AG04450 (cell line): ENCODE results near the gene FAIM2. TPM values are rescaled to one million over a fixed set of nuclear protein-coding genes. Genes with fewer than 3 reads are reported as not detected.

Source experiments
- CTCF ChIA-PET: fragments of 300-600, 350-600 bp; formaldehyde crosslinking; extraction: SDS; loops from one replicate; lab custom pipeline; 2022; ENCODE audit warnings: antibody characterized with exemption, inconsistent platforms; lab: Charles Lee
- POLR2A ChIA-PET: fragments of 350-600 bp; formaldehyde crosslinking; extraction: SDS; loops from one replicate; lab custom pipeline; 2021; ENCODE audit warnings: antibody characterized with exemption, inconsistent platforms; lab: Yijun Ruan, JAX
- DNase-seq: peaks from one replicate; pipeline ENCODE4 v3.0.0-alpha.2; 2011; ENCODE audit warnings: low read depth, low spot score
- H3K27ac ChIP-seq: one replicate; pipeline ENCODE4 v1.5.1; 2012; ENCODE audit warnings: low read depth, low read length, control low read depth
- H3K27me3 ChIP-seq: one replicate; pipeline ENCODE4 v1.6.0; 2012; ENCODE audit warnings: low read length; ENCODE audit not compliant: control insufficient read depth, insufficient read depth
- H3K4me3 ChIP-seq: 2 replicates; pipeline ENCODE4 v1.5.1; 2011; ENCODE audit warnings: mild to moderate bottlenecking, low read depth, low read length, control low read depth
- H3K9me3 ChIP-seq: 2 replicates; pipeline ENCODE4 v1.5.1; 2012; ENCODE audit warnings: low read length; ENCODE audit not compliant: control insufficient read depth, insufficient read depth
- polyA plus RNA-seq: library from polyadenylated mRNA; depleted of rRNA; stranded (reverse); fragments of >200 nt; gene quantifications from 2 replicates; pipeline ENCODE4 v1.2.3, GENCODE V29; 2011
- TF ChIP-seq, protein P1 (sequence below): IDR thresholded peaks from 2 replicates; pipeline ENCODE4 v1.5.1; 2011; ENCODE audit warnings: low read depth, low read length, control low read depth, inconsistent platforms

The FAIM2 gene
- polyA plus RNA-seq, 1 experiment = 5.9 TPM

DNA sequence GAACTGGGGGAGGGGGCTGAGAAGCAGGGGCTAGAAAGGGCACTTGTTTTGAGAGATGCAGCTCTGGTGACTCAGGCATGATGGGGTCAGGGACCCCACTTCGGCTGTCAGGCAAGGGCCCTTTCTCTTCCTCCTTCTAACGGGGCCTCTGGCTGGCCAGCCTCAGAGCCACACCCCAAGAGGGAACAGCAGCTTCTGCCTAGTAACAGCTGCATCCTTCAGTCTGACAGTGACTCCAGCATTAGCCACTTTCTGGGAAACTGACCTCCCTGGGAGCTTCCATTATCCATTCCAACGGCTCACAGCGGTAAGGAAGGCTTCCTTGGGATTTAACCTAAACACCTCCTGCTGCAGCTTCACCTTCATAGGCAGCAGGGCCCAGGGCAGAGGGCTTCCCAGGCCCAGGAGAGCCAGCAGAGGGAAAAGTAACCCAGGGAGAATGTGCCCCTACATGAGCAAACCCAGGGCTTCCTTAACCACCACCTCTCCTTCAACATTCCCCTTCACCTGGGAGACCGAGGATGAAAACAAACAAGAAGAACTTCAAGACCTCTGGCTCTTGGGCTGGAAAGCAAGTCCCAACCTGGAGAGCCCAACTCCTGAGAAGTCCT lies 78.2 kb downstream of the FAIM2 start:
- no peaks in the 10 kb centered on the region for H3K27me3 ChIP-seq
- ChIA-PET POLR2A (interaction anchor here (0.7 kb wide), 1 partner anchor 107 kb away, joined by 3 read pairs; no protein-coding TSS in a partner anchor), CTCF (interaction anchor here (0.5 to 2.7 kb wide), 4 partner anchors 13 to 225 kb away, joined by 3 to 8 read pairs (median 7); no protein-coding TSS in a partner anchor)
- TF ChIP-seq, protein P1, sequence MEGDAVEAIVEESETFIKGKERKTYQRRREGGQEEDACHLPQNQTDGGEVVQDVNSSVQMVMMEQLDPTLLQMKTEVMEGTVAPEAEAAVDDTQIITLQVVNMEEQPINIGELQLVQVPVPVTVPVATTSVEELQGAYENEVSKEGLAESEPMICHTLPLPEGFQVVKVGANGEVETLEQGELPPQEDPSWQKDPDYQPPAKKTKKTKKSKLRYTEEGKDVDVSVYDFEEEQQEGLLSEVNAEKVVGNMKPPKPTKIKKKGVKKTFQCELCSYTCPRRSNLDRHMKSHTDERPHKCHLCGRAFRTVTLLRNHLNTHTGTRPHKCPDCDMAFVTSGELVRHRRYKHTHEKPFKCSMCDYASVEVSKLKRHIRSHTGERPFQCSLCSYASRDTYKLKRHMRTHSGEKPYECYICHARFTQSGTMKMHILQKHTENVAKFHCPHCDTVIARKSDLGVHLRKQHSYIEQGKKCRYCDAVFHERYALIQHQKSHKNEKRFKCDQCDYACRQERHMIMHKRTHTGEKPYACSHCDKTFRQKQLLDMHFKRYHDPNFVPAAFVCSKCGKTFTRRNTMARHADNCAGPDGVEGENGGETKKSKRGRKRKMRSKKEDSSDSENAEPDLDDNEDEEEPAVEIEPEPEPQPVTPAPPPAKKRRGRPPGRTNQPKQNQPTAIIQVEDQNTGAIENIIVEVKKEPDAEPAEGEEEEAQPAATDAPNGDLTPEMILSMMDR = no peak
- H3K9me3 ChIP-seq = no peaks in the 10 kb centered on the region; the same call in 1 of the 2 replicates
- DNase-seq = no peak
- H3K4me3 ChIP-seq = peak overlapping the region; percentile 37
- peak overlapping the region; percentile 80 for H3K27ac ChIP-seq

DNA sequence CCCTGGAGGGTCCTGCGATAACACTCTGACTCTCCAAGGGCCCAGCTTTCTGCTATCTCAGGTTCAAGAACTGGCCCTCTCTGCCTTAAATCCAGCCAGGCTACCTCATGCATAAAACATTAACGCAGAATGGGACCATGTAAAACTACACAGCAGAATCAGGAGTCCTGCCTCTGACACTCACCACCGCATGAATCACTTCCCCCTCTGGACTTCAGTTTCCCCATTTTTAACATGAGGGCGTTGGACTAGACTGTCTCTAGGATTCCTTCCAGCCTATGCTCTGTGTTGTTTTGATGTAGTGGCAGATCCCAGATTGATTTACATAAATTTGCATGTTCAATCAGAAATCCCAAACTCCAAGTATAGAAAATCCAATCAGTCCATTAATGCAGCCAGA lies 78.8 kb downstream of the FAIM2 start:
- POLR2A ChIA-PET = interaction anchor here (0.8 kb wide), 1 partner anchor 39 kb away, joined by 4 read pairs; no protein-coding TSS in a partner anchor
- no peak for DNase-seq
- Histone ChIP-seq H3K27me3 (no peaks in the 10 kb centered on the region), H3K9me3 (no peaks in the 10 kb centered on the region; the same call in 1 of the 2 replicates), H3K27ac (peak overlapping the region; percentile 80), H3K4me3 (peak overlapping the region; percentile 31)
- TF ChIP-seq, protein P1 = no peak
- CTCF ChIA-PET = interaction anchor here (0.6 to 2.7 kb wide), 2 partner anchors 47 to 52 kb away, joined by 6 to 8 read pairs; no protein-coding TSS in a partner anchor

DNA sequence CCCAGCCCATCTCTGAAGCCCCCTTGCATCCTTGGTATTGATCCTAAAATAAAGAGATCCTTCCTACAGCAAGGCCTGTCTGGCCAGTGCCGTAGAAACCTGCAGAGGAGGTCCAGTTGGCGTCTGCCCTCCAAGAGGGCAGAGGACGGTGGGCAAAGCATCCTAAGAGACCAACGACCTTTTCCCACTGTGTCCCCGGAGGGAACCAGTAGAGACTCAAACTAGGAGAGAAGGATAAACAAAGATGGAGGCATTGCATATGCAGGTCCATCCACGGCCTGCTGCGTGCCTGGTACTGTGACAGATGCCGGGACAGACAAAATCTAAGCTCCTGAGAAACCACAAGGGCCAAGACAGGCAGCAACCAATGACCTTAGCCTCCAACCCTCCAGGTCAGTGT lies 79.3 kb downstream of the FAIM2 start:
- Histone ChIP-seq H3K27me3 (no peaks in the 10 kb centered on the region), H3K4me3 (0 out of 2 replicates have a peak overlapping the region, but pooled peaks have one; percentile 7), H3K9me3 (no peaks in the 10 kb centered on the region; the same call in 1 of the 2 replicates), H3K27ac (peak overlapping the region; percentile 80)
- ChIA-PET CTCF (interaction anchor here (2.7 kb wide), 1 partner anchor 46 kb away, joined by 8 read pairs; no protein-coding TSS in a partner anchor), POLR2A (interaction anchor here (0.8 kb wide), 1 partner anchor 38 kb away, joined by 4 read pairs; no protein-coding TSS in a partner anchor)
- TF ChIP-seq, protein P1 = no peak
- no peak for DNase-seq

DNA sequence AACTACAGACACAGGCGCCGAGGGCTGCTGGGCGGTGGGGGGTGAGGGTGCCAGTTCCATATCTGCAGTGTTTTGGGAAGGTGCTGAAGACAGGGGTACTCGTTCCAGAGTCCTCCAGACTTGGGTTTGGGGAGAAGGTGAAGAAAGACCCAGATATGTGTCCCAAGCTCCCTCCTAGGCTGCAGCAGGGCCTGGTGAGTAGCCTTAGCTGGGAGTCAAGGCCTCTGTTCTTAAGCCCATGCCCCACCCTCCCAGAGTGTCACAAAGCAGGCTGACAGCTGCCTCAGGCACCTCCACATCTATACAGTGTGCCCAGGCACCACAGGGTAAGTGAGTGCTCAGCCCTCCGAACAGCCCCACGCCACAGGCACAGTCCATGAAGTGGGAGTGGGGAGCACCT lies 79.7 kb downstream of the FAIM2 start:
- ChIA-PET CTCF (no interaction called here), POLR2A (no interaction called here)
- no peak overlapping the region for H3K27ac ChIP-seq
- TF ChIP-seq, protein P1 = no peak
- H3K9me3 ChIP-seq = no peaks in the 10 kb centered on the region; the same call in 1 of the 2 replicates
- DNase-seq = no peak
- H3K4me3 ChIP-seq = no peak overlapping the region
- H3K27me3 ChIP-seq = no peaks in the 10 kb centered on the region

DNA sequence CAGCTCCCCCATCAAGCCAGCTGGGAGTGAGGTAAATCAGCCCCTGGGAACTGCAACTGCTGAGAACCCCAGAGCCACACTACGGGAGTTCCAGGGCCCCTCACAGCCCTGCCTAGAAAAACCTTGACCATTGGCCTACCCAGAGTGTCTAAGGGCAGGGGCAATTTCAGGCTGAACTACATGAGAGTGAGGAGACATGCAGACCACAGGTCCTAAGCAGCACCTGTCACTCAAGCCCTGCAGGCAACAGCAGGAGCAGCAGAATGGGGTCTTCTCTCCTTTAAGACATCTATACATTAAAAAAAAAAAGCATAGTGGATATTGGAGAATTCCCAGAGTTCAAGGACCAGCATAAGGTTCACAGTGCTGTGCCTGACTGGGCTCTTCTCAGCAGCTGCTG lies 80.3 kb downstream of the FAIM2 start:
- ChIA-PET CTCF (no interaction called here), POLR2A (no interaction called here)
- Histone ChIP-seq H3K27ac (no peak overlapping the region), H3K9me3 (no peaks in the 10 kb centered on the region; the same call in 1 of the 2 replicates), H3K4me3 (no peak overlapping the region), H3K27me3 (no peaks in the 10 kb centered on the region)
- no peak for DNase-seq
- TF ChIP-seq, protein P1 = no peak
